Bronchial epithelial cell (primary cell): ENCODE results near the gene FAM124A. TPM values are rescaled to one million over a fixed set of nuclear protein-coding genes. Genes with fewer than 3 reads are reported as not detected.

Source experiments
- DNase-seq: peaks from one replicate; pipeline ENCODE4 v3.0.0-alpha.2; 2010; ENCODE audit warnings: low read depth
- FAIRE-seq: peaks from 2 replicates; lab custom pipeline; 2011; peaks lifted over from hg19 to GRCh38; lab: Jason Lieb, UNC
- H3K27me3 ChIP-seq: 2 replicates; pipeline ENCODE4 v1.5.1; 2011; ENCODE audit warnings: low read length; ENCODE audit not compliant: control insufficient read depth, insufficient read depth
- H3K36me3 ChIP-seq: 2 replicates; pipeline ENCODE4 v1.5.1; 2011; ENCODE audit warnings: low read length; ENCODE audit not compliant: control insufficient read depth, insufficient read depth
- H3K4me3 ChIP-seq: 2 replicates; pipeline ENCODE4 v1.5.1; 2011; ENCODE audit warnings: mild to moderate bottlenecking, low read depth, low read length, control low read depth
- CTCF ChIP-seq: IDR thresholded peaks from 2 replicates; pipeline ENCODE4 v1.5.1; 2011; ENCODE audit warnings: mild to moderate bottlenecking, moderate library complexity, low read length, control low read depth, inconsistent platforms; ENCODE audit not compliant: insufficient read depth, severe bottlenecking
- total RNA-seq: library from RNA; depleted of rRNA; stranded (reverse); fragments of >200 nt; gene quantifications from 2 replicates; pipeline ENCODE4 v1.2.1, GENCODE V29; 2014

The FAM124A gene
- total RNA-seq, 1 donor from 2014 or later: not detected

DNA sequence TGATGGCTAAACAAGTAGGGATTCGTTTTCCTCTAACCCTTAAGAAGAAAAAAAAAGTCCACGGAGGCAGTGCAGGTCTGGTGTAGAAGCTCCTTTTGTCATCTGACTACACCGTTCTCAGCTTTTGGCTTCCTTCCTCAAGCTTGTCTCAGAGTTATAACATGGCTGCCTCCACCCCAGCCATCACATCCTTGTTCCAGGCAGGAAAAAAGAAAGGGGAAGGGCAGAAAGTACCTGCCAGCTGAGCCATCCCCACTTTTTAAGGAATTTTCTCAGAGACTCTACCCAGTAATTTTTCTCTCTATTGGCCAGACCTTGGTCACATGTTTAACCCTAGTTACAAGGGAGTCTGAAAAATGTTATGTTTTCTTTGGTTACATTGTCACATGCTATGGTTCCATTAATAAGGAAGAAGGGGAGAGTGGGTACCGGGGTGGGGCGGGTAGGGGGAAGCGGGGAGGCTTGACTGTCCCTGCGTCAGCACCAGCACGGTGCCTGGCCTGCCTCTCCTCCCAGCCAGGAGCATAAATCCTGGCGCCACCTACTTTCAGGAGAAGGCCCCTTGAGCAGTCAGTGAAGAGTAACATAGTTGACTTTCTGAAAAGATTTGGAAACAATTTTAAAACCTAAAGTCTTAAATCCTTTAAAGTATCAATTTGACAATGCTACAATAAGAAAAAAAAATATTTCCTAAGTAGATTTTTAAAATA, 11.1 kb downstream of the FAM124A start:
- no peak for TF ChIP-seq CTCF
- H3K4me3 ChIP-seq: no peak overlapping the region
- FAIRE-seq (no peak), DNase-seq (no peak)
- H3K36me3 ChIP-seq: no peaks in the 10 kb centered on the region
- H3K27me3 ChIP-seq: peaks cover 2% of the 10 kb centered on the region

- Histone ChIP-seq H3K4me3 (no peak overlapping the region), H3K36me3 (no peaks in the 10 kb centered on the region), H3K27me3 (peaks cover 2% of the 10 kb centered on the region)
- DNase-seq: no peak
- no peak for FAIRE-seq
- TF ChIP-seq CTCF: no peak
These were observed 12.5 kb downstream of the FAM124A start for GRCh38 chr13:51234676-51235075.

- no peak overlapping the region for H3K4me3 ChIP-seq
- TF ChIP-seq CTCF: no peak
- DNase-seq: no peak
- no peaks in the 10 kb centered on the region for H3K36me3 ChIP-seq
- no peak for FAIRE-seq
- H3K27me3 ChIP-seq: peaks cover 2% of the 10 kb centered on the region
These were observed 13.0 kb downstream of the FAM124A start for GRCh38 chr13:51235186-51235585.

GRCh38 chr13:51235756-51236490, 13.7 kb downstream of the FAM124A start:
- no peak for FAIRE-seq
- TF ChIP-seq CTCF: no peak
- peaks cover 2% of the 10 kb centered on the region for H3K27me3 ChIP-seq
- no peak overlapping the region for H3K4me3 ChIP-seq
- H3K36me3 ChIP-seq: no peaks in the 10 kb centered on the region
- DNase-seq: no peak

DNA sequence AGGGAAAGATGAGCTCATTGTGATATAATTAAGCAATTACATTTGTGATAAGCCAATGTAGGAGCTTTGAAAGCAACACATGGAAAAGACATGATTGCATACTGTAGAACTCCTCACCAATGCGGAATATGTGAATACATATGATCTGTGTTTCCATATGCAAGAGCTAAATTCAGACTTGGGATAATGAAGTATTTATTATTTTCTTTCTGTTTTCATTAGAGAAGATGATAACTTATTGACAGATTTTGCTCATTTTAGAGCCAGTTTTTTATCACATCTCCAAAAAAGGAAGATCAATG, 14.2 kb downstream of the FAM124A start:
- peaks cover under 1% of the 10 kb centered on the region for H3K27me3 ChIP-seq
- FAIRE-seq: no peak
- DNase-seq: no peak

More for the DNA sequence above, 14.2 kb downstream of the FAM124A start:
- TF ChIP-seq CTCF: no peak
- H3K4me3 ChIP-seq: no peak overlapping the region
- no peaks in the 10 kb centered on the region for H3K36me3 ChIP-seq
